DMS 273 (cell line): ENCODE measurements around the gene CAMTA1.

Source experiments
- DNase-seq: peaks from one replicate; lab custom pipeline; 2025; ENCODE audit not compliant: unreplicated experiment; lab: John Stamatoyannopoulos, UW

CAMTA1 gene

GRCh38 chr1:6871300-6871972, 86.2 kb downstream of the CAMTA1 start:
- no peak for DNase-seq

- DNase-seq = no peak
Observed at GRCh38 chr1:6872573-6873261, 87.5 kb downstream of the CAMTA1 start.

DNA sequence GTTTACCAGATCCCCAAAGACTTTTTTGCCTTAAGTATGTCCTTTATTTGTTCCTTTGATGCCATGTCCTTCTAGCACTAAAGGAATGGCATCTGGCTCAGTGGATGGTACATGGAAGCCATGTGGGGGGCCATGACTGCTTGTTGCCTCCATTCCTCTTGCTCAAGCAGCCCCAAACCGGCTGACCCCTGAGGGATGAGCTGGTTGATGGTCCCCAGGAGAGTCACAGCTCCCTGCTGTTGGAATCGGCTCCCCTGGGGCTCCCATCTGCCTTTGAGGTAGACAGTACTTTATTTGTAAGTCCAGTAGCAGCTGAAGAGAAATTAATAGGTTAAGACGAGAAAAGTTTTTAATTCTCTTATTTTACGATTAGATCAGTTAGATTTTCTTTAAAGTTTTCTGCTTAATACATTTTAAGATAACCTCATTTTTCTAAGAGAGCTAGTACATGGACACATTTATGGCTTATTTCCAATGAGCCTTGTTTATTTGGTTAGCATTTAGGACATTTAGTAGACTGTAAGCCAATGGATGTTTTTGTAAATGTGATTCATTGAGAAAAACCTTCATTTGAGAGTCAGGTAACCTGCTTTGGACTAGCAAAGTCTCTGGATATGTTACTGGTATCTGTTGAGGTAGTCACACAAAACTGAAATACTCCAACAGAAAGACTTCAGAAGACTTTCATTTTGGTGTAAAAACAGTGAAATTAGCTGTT, 88.2 kb downstream of the CAMTA1 start:
- no peak for DNase-seq

GRCh38 chr1:6874298-6874697, 89.0 kb downstream of the CAMTA1 start:
- DNase-seq = no peak

DNA sequence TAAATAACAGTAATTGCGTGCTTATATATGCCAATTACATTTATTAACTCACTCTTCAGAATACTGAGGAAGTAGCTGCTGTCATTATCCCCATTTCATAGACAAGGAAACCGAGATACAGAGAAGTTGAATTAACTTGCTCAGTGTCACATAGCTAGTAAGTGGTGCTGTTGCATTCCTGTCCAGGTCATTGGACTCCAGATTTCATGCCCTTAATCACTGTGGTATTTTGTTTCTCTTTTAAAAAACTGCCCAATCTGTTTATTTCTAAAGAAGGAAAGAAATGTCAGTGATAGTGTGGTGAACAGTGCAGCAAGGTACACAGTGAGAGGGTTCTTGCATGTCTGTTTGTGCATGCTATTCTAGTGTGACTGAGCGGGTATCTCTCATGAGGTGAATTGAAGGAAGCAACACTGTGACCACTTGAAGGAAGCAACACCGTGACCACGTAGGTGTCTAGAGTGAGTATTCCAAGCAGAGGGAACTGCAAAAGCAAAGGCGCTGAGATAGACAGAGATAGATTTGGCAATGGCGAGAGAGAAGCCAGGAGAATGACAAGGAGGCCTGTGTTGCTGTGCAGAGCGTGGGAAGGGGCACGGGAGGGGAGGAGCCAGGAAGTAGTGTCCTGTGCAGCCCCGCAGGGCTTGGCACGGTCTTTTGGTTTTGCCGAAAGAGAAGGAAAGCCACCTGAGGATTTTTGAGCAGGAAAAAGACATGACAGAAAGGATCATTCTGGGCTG, 95.9 kb downstream of the CAMTA1 start:
- DNase-seq = no peak

DNA sequence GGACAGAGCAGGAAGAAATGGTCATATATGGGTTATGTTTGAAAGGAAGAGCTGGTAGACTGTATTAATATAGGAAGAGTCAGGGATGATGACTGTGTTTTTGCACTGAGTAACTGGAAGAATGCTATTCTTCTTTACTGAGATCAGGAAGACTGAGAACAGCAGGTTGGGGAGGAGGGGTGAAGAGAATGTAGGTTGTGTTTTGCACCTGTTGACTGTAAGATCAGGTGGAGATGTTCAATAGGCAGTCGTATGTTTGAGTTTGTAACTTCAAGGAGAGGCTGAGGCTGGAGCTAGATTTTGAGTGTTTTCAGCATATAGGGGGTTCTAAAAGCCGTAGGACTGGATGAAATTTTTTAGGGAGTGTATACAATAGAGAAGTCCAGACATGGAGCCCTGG, 97.2 kb downstream of the CAMTA1 start:
- DNase-seq = no peak

- DNase-seq = no peak
Observed at GRCh38 chr1:6884652-6885153, 99.4 kb downstream of the CAMTA1 start.

DNA sequence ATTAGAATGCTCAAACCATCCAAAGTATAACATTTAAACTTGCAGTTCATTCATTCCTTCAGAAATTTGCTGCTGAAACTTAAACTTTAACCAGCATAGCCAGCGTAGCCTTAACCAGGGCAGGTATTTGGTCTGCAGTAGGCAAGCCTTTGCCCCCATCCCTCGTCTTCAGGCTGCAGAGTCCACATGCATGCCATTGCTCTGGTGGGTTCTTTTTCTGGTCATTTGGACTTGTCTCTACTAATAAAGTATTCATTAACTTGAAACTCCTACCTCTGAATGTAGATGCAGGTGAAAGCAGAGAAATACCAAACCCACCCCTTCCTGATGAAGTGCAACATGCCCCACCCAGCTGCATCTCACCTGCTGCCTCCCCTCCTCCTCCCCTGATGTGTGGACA, 100.2 kb downstream of the CAMTA1 start:
- DNase-seq = no peak

DNA sequence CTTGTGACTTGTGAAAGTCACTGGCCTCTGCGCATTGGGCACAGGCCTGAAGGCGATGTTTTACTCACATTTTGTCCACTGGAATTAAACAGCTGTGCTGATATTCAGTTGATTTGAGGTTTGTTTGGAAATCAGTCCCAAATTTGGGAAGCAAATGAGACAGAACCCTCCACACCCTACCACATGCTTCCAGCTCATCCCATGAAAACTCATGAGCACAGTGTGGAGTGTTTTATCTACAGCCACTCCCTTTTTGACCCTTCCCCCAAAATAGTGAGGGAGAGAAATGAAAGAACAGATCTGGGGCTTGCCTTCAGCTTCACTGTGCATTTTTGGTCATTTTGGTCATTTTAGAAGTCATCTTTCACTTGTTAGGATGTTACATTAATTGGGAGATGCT, 101.3 kb downstream of the CAMTA1 start:
- DNase-seq = no peak

- no peak for DNase-seq
Observed at GRCh38 chr1:6888268-6888667, 103.0 kb downstream of the CAMTA1 start.

DNA sequence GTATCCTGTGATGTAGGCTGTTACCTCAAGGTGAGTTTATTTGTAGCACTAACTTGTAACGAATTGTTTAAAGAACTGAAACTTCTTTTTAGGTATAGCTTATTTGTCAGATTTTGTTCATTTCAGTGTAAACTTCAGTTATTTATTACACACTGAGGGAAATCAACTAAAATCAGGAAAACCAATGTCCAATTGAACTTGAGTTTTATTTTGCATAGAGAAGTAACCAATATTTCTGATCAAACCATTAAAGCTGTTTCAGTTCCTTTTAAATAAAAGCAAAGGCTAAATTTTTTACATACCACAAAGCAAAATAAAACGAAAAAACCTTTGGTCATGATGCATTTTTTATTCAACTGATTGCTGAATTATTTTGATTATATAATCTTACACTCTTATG, 103.6 kb downstream of the CAMTA1 start:
- no peak for DNase-seq

GRCh38 chr1:6889875-6890480, 104.7 kb downstream of the CAMTA1 start:
- peak; percentile 69 for DNase-seq

GRCh38 chr1:6890686-6891085, 105.4 kb downstream of the CAMTA1 start:
- DNase-seq = no peak

GRCh38 chr1:6891781-6892579, 106.7 kb downstream of the CAMTA1 start:
- DNase-seq = no peak

DNA sequence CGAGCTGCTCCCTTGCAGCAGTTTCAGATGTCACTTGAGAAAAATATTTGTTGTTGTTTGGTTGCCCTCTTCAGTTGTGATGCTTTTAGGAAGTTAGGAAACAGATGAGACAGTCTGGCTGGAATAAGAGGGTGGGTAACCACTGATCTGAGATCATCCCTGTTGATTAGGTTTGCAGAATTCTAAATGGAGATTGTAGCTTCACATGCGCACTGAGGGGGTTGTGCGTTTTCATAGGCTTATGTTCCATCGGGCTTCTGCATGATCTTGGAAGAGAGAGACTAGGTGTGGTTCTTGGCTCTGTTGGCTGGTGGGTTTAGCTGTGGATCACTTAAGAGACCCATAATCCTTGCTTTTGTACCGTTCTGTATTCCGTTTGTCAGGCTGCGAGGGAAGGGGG, 108.1 kb downstream of the CAMTA1 start:
- no peak for DNase-seq

DNA sequence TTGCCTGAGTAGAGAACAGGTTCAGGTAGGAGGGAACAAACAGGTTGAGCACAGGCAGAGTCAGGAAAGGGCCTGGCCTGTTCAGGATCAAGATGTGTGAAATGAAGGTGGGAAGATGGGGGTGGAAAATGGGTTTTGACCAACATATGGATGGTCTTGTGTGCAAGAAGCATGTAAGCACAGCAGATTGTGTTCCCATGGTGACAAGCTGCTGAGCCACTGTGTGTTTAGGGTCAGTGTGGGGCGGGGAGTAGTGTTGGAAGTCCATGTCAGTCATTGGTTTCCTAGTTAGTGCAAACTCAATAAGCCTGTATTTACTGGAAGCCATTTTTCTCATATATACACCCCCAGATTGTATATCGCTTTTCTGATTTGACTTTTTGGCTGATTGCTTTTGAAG, 111.9 kb downstream of the CAMTA1 start:
- DNase-seq = peak; percentile 31

- no peak for DNase-seq
Observed at GRCh38 chr1:6898974-6899539, 113.8 kb downstream of the CAMTA1 start.

GRCh38 chr1:6899621-6900020, 114.4 kb downstream of the CAMTA1 start:
- DNase-seq = no peak

DNA sequence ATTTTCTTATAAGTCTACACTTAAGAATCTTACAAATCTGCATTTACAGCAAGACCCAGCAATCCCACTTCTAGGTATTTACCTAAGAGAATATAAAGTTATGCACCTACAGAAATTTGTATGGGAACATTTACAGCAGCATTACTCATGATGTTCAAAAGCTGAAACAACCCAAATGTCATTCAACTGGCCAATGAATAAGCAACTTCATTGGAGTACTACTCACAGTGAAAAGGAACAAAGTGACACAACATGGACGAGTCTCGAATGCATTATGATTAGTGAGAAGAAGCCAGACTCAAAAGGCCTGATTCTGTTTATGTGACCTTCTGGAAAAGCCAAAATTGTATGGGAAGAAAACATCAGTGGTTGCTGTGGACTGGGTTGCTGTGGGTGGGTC, 116.9 kb downstream of the CAMTA1 start:
- DNase-seq = no peak
